Retinal pigment epithelial cell (primary cell): ENCODE measurements around the gene SV2C.

Experiments
- DNase-seq: peaks from one replicate; pipeline ENCODE4 v3.0.0-alpha.2; 2010; ENCODE audit warnings: low read depth
- H3K4me3 ChIP-seq: 2 replicates; pipeline ENCODE4 v1.5.1; 2011; ENCODE audit warnings: mild to moderate bottlenecking, low read length, control low read depth, moderate library complexity
- CTCF ChIP-seq: conservative IDR thresholded peaks from 2 replicates; pipeline ENCODE4 v1.5.1; 2011; ENCODE audit warnings: low read depth, low read length, control low read depth, inconsistent platforms

Gene SV2C

GRCh38 chr5:76165029-76165428 is 81.8 kb downstream of the SV2C start:
- no peak for DNase-seq
- TF ChIP-seq CTCF: no peak
- H3K4me3 ChIP-seq: no peak overlapping the region

DNA sequence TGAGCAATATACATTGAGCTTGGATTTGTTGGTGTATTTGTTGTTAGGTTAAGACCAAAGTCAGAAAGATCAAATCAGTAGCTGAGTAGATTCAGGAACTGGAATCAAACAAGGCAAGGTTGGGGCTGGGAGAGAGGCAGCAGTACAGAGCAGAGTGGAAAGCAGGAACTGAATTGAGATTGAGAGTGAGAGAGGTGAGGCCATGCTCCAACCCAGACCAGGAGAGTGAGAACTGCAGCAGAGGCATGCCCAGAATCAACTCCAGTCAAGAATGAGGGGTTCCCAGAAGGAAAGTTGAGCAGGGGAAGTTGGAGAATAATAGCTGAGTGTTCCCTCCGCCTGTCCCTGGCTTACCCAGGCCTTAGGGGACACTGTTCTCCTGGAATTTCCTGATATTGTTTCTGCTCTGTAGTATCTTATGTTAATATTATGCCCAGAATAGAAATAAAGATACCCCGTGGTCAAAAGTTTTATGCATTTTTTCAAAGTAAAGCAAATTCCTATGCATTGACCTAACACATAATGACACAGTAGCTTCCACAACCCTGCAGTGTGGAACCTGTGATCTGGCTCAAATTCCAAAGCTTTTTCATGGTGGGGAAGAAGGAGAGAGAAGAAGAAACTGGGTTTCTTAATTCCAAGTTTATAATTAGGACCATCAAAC is 82.7 kb downstream of the SV2C start:
- no peak overlapping the region for H3K4me3 ChIP-seq
- DNase-seq: no peak

GRCh38 chr5:76166886-76167576 is 83.8 kb downstream of the SV2C start:
- no peak overlapping the region for H3K4me3 ChIP-seq
- no peak for DNase-seq
- no peak for TF ChIP-seq CTCF

More for the DNA sequence above, 82.7 kb downstream of the SV2C start:
- no peak for TF ChIP-seq CTCF

GRCh38 chr5:76169146-76169905 is 86.1 kb downstream of the SV2C start:
- no peak overlapping the region for H3K4me3 ChIP-seq
- DNase-seq: peak; percentile 12
- TF ChIP-seq CTCF: no peak

DNA sequence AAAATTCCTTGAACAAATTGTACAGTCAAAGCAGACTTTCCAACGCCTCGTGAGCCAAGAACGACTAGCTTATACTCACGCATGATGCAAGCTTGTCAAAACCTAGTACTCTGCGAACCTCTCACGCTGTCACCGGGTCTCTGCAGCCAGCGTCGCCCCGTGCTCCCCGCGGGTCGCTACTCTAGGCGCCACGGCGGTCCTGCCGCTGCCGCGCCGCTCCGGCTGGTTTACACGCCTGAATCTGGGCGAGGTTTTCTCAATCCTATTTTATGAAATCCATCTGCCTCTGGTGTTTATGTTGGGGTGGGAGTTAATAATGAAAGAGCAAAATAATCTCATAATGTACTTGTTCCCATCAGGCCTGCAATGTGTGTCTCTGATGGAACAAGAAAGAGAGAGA is 90.9 kb downstream of the SV2C start:
- H3K4me3 ChIP-seq: no peak overlapping the region
- no peak for TF ChIP-seq CTCF
- no peak for DNase-seq

DNA sequence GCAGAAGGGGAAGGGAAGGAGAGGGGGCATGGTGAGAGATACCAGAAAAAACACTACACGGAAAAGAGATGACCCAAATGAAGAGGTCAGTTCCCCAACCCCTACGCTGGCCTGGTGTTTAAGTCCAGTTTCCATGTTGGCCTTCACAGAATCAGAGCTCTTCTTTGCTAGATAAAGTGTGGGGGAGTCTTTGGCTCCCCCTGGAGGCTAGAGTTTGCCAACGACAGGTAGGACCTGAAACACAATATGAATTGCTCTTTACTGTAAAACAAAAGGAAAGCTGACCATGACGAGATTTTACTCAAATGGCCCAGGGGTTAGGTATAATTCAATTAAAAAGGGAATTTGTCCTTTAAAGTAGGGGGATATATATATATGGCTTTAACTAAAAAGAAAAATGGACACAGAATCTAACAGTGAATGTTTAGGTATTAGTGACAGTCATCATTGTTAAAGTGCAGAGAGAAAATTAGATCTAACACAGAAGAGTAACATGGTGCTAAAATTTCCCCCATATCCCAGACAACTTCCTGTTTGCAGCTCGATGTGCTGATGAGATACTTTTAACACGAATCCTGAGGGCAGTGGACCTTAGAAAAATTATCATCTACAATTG is 92.0 kb downstream of the SV2C start:
- DNase-seq: no peak
- TF ChIP-seq CTCF: peak; percentile 87
- no peak overlapping the region for H3K4me3 ChIP-seq
